GM18499 (cell line): Measurements from ENCODE around the gene TAB2.

Experiments
- ATAC-seq: cut with Tn5 transposase; IDR thresholded peaks from one replicate; pipeline ENCODE4 v1.9.1; 2021; ENCODE audit warnings: moderate number of reproducible peaks; ENCODE audit not compliant: insufficient read depth, unreplicated experiment

Gene TAB2

GRCh38 chr6:149317644-149318571 is at the start of gene TAB2:
TSS of gene TAB2 (plus strand) at chr6:149317712. CDS start at chr6:149369998, 52,286 bp downstream.
- no peak for ATAC-seq

GRCh38 chr6:149268146-149268545 is 49.4 kb upstream of the TAB2 start:
- no peak for ATAC-seq

- ATAC-seq, result no peak
Observed at GRCh38 chr6:149268768-149269167, 48.7 kb upstream of the TAB2 start.

- ATAC-seq, result no peak
Observed at GRCh38 chr6:149270616-149271015, 46.9 kb upstream of the TAB2 start.

- ATAC-seq, result peak; percentile 84
Observed at GRCh38 chr6:149271348-149272340, 45.9 kb upstream of the TAB2 start.

GRCh38 chr6:149273318-149273717 is 44.2 kb upstream of the TAB2 start:
- no peak for ATAC-seq

GRCh38 chr6:149275621-149276020 is 41.9 kb upstream of the TAB2 start:
- ATAC-seq, result no peak

GRCh38 chr6:149277621-149278020 is 39.9 kb upstream of the TAB2 start:
- ATAC-seq, result no peak

GRCh38 chr6:149278997-149279396 is 38.5 kb upstream of the TAB2 start:
- ATAC-seq, result no peak

GRCh38 chr6:149284904-149285303 is 32.6 kb upstream of the TAB2 start:
- ATAC-seq, result no peak

GRCh38 chr6:149285626-149286025 is 31.9 kb upstream of the TAB2 start:
- ATAC-seq, result no peak

- ATAC-seq, result no peak
Observed at GRCh38 chr6:149286905-149287304, 30.6 kb upstream of the TAB2 start.

GRCh38 chr6:149289192-149289781 is 28.2 kb upstream of the TAB2 start:
- no peak for ATAC-seq

- no peak for ATAC-seq
Observed at GRCh38 chr6:149289966-149290365, 27.5 kb upstream of the TAB2 start.

- no peak for ATAC-seq
Observed at GRCh38 chr6:149293244-149293643, 24.3 kb upstream of the TAB2 start.

- ATAC-seq, result no peak
Observed at GRCh38 chr6:149300563-149300962, 16.9 kb upstream of the TAB2 start.

GRCh38 chr6:149302723-149303122 is 14.8 kb upstream of the TAB2 start:
- ATAC-seq, result no peak

- ATAC-seq, result no peak
Observed at GRCh38 chr6:149303468-149303867, 14.0 kb upstream of the TAB2 start.

- ATAC-seq, result no peak
Observed at GRCh38 chr6:149305372-149305771, 12.1 kb upstream of the TAB2 start.

- no peak for ATAC-seq
Observed at GRCh38 chr6:149306967-149307366, 10.5 kb upstream of the TAB2 start.
